SU-DHL-6 (cell line): Measurements from ENCODE around the gene SHISAL1.

Experiments
- H2AFZ ChIP-seq: fragments of 200-600 bp; sonication (generic); 2 replicates; pipeline ENCODE4 v1.6.1; 2014; ENCODE audit warnings: low read depth, mild to moderate bottlenecking, moderate library complexity, mixed read lengths, antibody characterized with exemption, low read length; ENCODE audit not compliant: severe bottlenecking
- H3F3A ChIP-seq: fragments of 200-600 bp; shearing (Covaris generic); 2 replicates; pipeline ENCODE4 v1.6.0; 2016; ENCODE audit warnings: antibody characterized with exemption, mild to moderate bottlenecking; ENCODE audit not compliant: insufficient read depth
- H3K27ac ChIP-seq: fragments of 200-600 bp; sonication (generic); 2 replicates; pipeline ENCODE4 v1.5.1; 2016; ENCODE audit warnings: low read depth, mild to moderate bottlenecking, low read length, moderate library complexity, mixed read lengths
- H3K27me3 ChIP-seq: fragments of 200-600 bp; sonication (generic), shearing (Covaris generic); 2 replicates; pipeline ENCODE4 v1.6.0; 2014; ENCODE audit warnings: mild to moderate bottlenecking, low read length
- H3K36me3 ChIP-seq: fragments of 200-600 bp; sonication (generic); 2 replicates; pipeline ENCODE4 v1.6.1; 2014; ENCODE audit warnings: mild to moderate bottlenecking, low read length, mixed read lengths
- H3K4me2 ChIP-seq: fragments of 300-600, 200-600 bp; shearing (Covaris generic), sonication (generic); 2 replicates; pipeline ENCODE4 v1.6.0; 2014; ENCODE audit warnings: low read length, low read depth, mild to moderate bottlenecking; ENCODE audit not compliant: poor library complexity, severe bottlenecking
- H3K4me3 ChIP-seq: fragments of 200-600 bp; sonication (generic); 2 replicates; pipeline ENCODE4 v1.5.1; 2014; ENCODE audit warnings: antibody characterized with exemption, low read length, mild to moderate bottlenecking, mixed read lengths; ENCODE audit not compliant: insufficient read depth, poor library complexity, severe bottlenecking
- H3K79me2 ChIP-seq: fragments of 200-600 bp; sonication (generic); 2 replicates; pipeline ENCODE4 v1.6.1; 2014; ENCODE audit warnings: mild to moderate bottlenecking, low read length, moderate library complexity; ENCODE audit not compliant: insufficient read depth
- H3K9ac ChIP-seq: fragments of 200-600 bp; sonication (generic); 2 replicates; pipeline ENCODE4 v1.7.0; 2014; ENCODE audit warnings: mild to moderate bottlenecking, low read length
- H3K9me2 ChIP-seq: fragments of 200-600 bp; sonication (generic); replicated peaks from 2 replicates; pipeline ENCODE4 v1.6.1; 2014; ENCODE audit warnings: low read length; ENCODE audit not compliant: insufficient read depth
- H3K9me3 ChIP-seq: fragments of 200-600 bp; sonication (generic); 2 replicates; pipeline ENCODE4 v1.6.1; 2014; ENCODE audit warnings: low read length, mixed read lengths; ENCODE audit not compliant: insufficient read depth
- H4K20me1 ChIP-seq: fragments of 200-600 bp; sonication (generic); 2 replicates; pipeline ENCODE4 v1.6.1; 2014; ENCODE audit warnings: low read depth, mild to moderate bottlenecking, antibody characterized with exemption, low read length, moderate library complexity, mixed read lengths
- CTCF ChIP-seq: fragments of 200-600 bp; sonication (generic); IDR thresholded peaks from one replicate; pipeline ENCODE4 v1.5.1; 2017; ENCODE audit warnings: antibody characterized with exemption, mild to moderate bottlenecking, low read length, moderate library complexity; ENCODE audit not compliant: insufficient read depth, poor library complexity, severe bottlenecking
- EZH2phosphoT487 ChIP-seq: fragments of 200-600 bp; sonication (generic), shearing (Covaris generic); conservative IDR thresholded peaks from 2 replicates; pipeline ENCODE4 v1.6.1; 2018; ENCODE audit warnings: mild to moderate bottlenecking, antibody characterized with exemption, low read length, moderate library complexity, mixed read lengths

SHISAL1 gene

GRCh38 chr22:44268431-44269116 is 44.2 kb downstream of the SHISAL1 start:
- Histone ChIP-seq H3K27ac (no peak overlapping the region), H3K36me3 (no peaks in the 10 kb centered on the region), H3K79me2 (no peaks in the 10 kb centered on the region), H3K9me2 (no peaks in the 10 kb centered on the region), H3K9ac (no peak overlapping the region), H4K20me1 (no peaks in the 10 kb centered on the region), H3K27me3 (no peaks in the 10 kb centered on the region), H3K9me3 (no peaks in the 10 kb centered on the region), H3K4me2 (no peak overlapping the region), H3K4me3 (no peak overlapping the region), H2AFZ (no peak overlapping the region), H3F3A (no peaks in the 10 kb centered on the region)
- TF ChIP-seq CTCF (no peak), EZH2phosphoT487 (no peak)

- H3K9ac ChIP-seq: no peak overlapping the region
- H3K4me2 ChIP-seq: no peak overlapping the region
- no peaks in the 10 kb centered on the region for H3K36me3 ChIP-seq
- TF ChIP-seq CTCF: no peak
- TF ChIP-seq EZH2phosphoT487: no peak
- H3K9me3 ChIP-seq: no peaks in the 10 kb centered on the region
- H3K27ac ChIP-seq: no peak overlapping the region
- H4K20me1 ChIP-seq: no peaks in the 10 kb centered on the region
- H3F3A ChIP-seq: no peaks in the 10 kb centered on the region
- H3K9me2 ChIP-seq: no peaks in the 10 kb centered on the region
- H2AFZ ChIP-seq: no peak overlapping the region
- no peaks in the 10 kb centered on the region for H3K79me2 ChIP-seq
- H3K27me3 ChIP-seq: no peaks in the 10 kb centered on the region
- H3K4me3 ChIP-seq: no peak overlapping the region
Measured at GRCh38 chr22:44267856-44268255, 44.9 kb downstream of the SHISAL1 start.

- Histone ChIP-seq H3K27ac (no peak overlapping the region), H3K9me3 (no peaks in the 10 kb centered on the region), H3K36me3 (no peaks in the 10 kb centered on the region), H3F3A (no peaks in the 10 kb centered on the region), H3K9me2 (no peaks in the 10 kb centered on the region), H3K27me3 (no peaks in the 10 kb centered on the region), H3K4me2 (no peak overlapping the region), H3K9ac (no peak overlapping the region), H3K79me2 (no peaks in the 10 kb centered on the region), H4K20me1 (no peaks in the 10 kb centered on the region), H2AFZ (no peak overlapping the region), H3K4me3 (no peak overlapping the region)
- no peak for TF ChIP-seq CTCF
- no peak for TF ChIP-seq EZH2phosphoT487
Measured at GRCh38 chr22:44266796-44267760, 45.7 kb downstream of the SHISAL1 start.
